Measurements from ENCODE around the gene PCDHGA10. TPM values are rescaled to one million over a fixed set of nuclear protein-coding genes. Genes with fewer than 3 reads are reported as not detected.

Gene PCDHGA10
- polyA plus RNA-seq, 1 donor from 2014 or later: 7.3 TPM

- H3K9me2 ChIP-seq (ENCODE audit: insufficient read depth, low read length): no peaks in the 10 kb centered on the region
- no peak overlapping the region for H3K4me3 ChIP-seq (ENCODE audit: low read length)
- no peaks in the 10 kb centered on the region for H3F3A ChIP-seq (ENCODE audit: insufficient read depth, low read length, poor library complexity, severe bottlenecking)
- H3K27me3 ChIP-seq (ENCODE audit: insufficient read depth, low read depth, low read length): no peaks in the 10 kb centered on the region
- H3K79me2 ChIP-seq (replicated peaks; ENCODE audit: insufficient read depth, low read length): peaks cover 33% of the 10 kb centered on the region
- no peak overlapping the region for H3K9ac ChIP-seq (ENCODE audit: low read length)
- no peak overlapping the region for H3K4me2 ChIP-seq (ENCODE audit: low read length)
- no peak overlapping the region for H2AFZ ChIP-seq (ENCODE audit: low read depth, low read length)
- TF ChIP-seq EP300 (conservative IDR thresholded peaks at IDR 0.05; ENCODE audit: poor library complexity, severe bottlenecking) (no peak), CTCF (IDR thresholded peaks at IDR 0.05; ENCODE audit: poor library complexity, severe bottlenecking) (no peak), POLR2AphosphoS5 (IDR thresholded peaks at IDR 0.05) (no peak), SMC3 (conservative IDR thresholded peaks at IDR 0.05; ENCODE audit: poor library complexity) (no peak), RAD21 (conservative IDR thresholded peaks at IDR 0.05) (no peak), MXI1 (conservative IDR thresholded peaks at IDR 0.05; ENCODE audit: poor library complexity, severe bottlenecking) (no peak), EZH2 (IDR thresholded peaks at IDR 0.05; ENCODE audit: borderline replicate concordance, insufficient read depth, low read length, poor library complexity, severe bottlenecking) (no peak), REST (IDR thresholded peaks at IDR 0.05; ENCODE audit: borderline replicate concordance) (no peak), TAF1 (IDR thresholded peaks at IDR 0.05; ENCODE audit: low read depth) (no peak)
- peaks cover 43% of the 10 kb centered on the region for H3K9me3 ChIP-seq (ENCODE audit: low read length)
- no peak overlapping the region for H3K27ac ChIP-seq (ENCODE audit: low read length)
- H3K36me3 ChIP-seq (ENCODE audit: insufficient read depth, low read length): peaks cover 18% of the 10 kb centered on the region
- no peaks in the 10 kb centered on the region for H4K20me1 ChIP-seq (ENCODE audit: insufficient read depth)
Observed at GRCh38 chr5:141439411-141440141, 26.8 kb downstream of the PCDHGA10 start.

- Histone ChIP-seq H3K4me2 (ENCODE audit: low read length) (no peak overlapping the region), H3K27ac (ENCODE audit: low read length) (no peak overlapping the region), H3K4me3 (ENCODE audit: low read length) (no peak overlapping the region), H3K9me2 (ENCODE audit: insufficient read depth, low read length) (no peaks in the 10 kb centered on the region), H2AFZ (ENCODE audit: low read depth, low read length) (no peak overlapping the region), H3F3A (ENCODE audit: insufficient read depth, low read length, poor library complexity, severe bottlenecking) (no peaks in the 10 kb centered on the region), H3K9me3 (ENCODE audit: low read length) (peaks cover 46% of the 10 kb centered on the region), H3K36me3 (ENCODE audit: insufficient read depth, low read length) (peaks cover 18% of the 10 kb centered on the region), H3K9ac (ENCODE audit: low read length) (no peak overlapping the region), H3K27me3 (ENCODE audit: insufficient read depth, low read depth, low read length) (no peaks in the 10 kb centered on the region), H3K79me2 (replicated peaks; ENCODE audit: insufficient read depth, low read length) (peaks cover 40% of the 10 kb centered on the region), H4K20me1 (ENCODE audit: insufficient read depth) (no peaks in the 10 kb centered on the region)
- TF ChIP-seq SMC3 (conservative IDR thresholded peaks at IDR 0.05; ENCODE audit: poor library complexity) (no peak), MXI1 (conservative IDR thresholded peaks at IDR 0.05; ENCODE audit: poor library complexity, severe bottlenecking) (no peak), EP300 (conservative IDR thresholded peaks at IDR 0.05; ENCODE audit: poor library complexity, severe bottlenecking) (no peak), POLR2AphosphoS5 (IDR thresholded peaks at IDR 0.05) (no peak), TAF1 (IDR thresholded peaks at IDR 0.05; ENCODE audit: low read depth) (no peak), REST (IDR thresholded peaks at IDR 0.05; ENCODE audit: borderline replicate concordance) (no peak), CTCF (IDR thresholded peaks at IDR 0.05; ENCODE audit: poor library complexity, severe bottlenecking) (no peak), RAD21 (conservative IDR thresholded peaks at IDR 0.05) (no peak), EZH2 (IDR thresholded peaks at IDR 0.05; ENCODE audit: borderline replicate concordance, insufficient read depth, low read length, poor library complexity, severe bottlenecking) (no peak)
Observed at GRCh38 chr5:141440341-141440740, 27.6 kb downstream of the PCDHGA10 start.
